Measurements from ENCODE around the gene MAP3K9.

The MAP3K9 gene

DNA sequence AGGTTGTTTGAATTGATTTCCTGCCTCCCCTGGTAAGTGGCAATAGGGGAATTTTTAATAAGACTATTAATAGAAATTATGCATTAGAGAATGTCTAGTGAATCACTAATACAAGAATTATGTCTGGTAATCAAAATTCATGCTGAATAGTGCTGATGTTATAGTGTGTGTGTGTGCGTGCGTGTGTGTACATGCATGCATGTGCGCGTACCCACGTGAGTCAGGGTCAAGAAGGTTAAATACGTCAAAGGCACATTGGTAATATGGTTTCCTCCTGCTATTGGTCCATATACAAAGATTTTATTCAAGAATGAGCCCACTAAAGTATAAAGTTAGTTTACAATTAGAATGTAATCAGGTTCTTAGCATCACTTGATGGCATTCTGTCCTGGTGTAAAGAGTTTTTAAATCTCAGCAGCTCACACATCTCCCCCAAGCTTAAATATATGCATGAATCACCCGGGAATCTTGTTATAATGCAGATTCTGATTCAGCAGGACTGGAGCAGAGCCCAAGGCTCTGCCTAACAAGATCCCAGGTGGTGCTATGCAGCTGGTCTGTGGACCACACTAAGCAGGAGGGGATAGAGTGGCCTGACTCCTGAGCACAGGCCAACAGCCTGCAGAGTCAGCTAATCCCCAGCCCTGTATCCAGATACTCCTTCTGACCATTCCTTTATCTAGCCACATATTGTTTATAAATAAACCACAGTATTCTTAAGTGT, 123.7 kb downstream of the MAP3K9 start:
- no peak for DNase-seq

DNA sequence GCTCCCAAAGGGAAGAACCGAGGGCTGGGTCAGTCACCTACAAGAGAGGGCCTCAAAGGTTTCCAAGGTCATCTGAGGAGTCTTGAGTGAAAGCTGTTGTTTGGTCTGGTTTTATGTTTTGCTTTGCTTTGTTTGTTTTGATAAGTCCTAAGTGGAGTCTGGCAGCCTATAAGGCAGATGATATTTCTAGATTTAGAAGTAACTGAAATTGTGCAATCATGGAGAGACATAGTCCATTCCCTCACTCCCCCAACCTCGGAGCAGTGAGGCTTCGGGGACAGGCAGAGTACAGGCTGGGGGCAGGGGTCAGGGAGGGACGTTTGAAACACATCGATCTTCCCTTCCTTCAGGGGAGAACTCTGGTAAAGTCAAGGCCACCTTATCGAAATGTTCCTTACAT, 125.3 kb downstream of the MAP3K9 start:
- no peak for DNase-seq

DNA sequence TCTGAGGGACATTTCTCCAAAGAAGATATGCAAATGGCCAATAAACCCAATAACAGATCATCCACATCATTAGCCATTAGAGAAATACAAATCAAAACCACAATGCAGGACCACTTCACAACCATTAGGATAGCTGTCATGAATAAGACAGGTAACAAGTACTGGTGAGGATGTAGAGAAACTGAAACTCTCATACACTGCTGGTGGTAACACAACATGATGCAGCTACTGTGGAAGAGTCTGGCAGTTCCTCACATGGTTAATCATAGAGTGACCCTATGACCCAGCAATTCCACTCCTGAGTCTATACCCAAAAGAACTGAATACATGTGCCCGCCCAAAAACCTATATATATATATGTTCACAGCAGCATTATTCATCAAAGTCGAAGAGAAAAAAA, 128.6 kb downstream of the MAP3K9 start:
- DNase-seq = no peak

DNA sequence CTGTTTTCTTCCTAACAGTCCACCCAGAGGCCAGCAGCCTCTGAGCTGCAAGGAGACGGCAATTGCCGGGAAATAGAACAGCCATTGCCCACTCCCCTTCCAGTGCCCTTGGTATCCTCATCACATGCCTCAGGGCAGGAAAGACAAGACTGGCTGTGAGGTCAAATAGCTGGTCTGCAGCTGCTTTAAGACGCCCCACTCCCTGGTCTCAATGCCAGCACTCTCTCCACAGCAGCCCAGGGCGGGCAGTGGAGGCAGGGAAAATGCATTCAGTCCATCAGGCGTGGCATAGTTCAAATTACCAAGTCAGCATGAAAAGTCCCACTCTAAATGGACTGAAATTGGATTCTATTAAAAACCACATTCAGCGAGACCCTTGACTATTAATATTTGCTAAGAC, 132.0 kb downstream of the MAP3K9 start:
- no peak for DNase-seq

All from SHP77 treated with DMSO at 0.1 percent for 48 hours (cell line).